Trophoblast cell (in vitro differentiated cells and primary cell): ENCODE data around the gene C17orf50.

Source experiments
- DNase-seq, 2 donors: peaks; one replicate each; pipeline ENCODE4 v3.0.0-alpha.2; 2016
- H2AFZ ChIP-seq: 2 replicates; pipeline ENCODE4 v1.6.1; 2013; ENCODE audit warnings: low read length, moderate library complexity, mild to moderate bottlenecking; ENCODE audit not compliant: insufficient read depth, poor library complexity
- H2AK5ac ChIP-seq: 2 replicates; pipeline ENCODE4 v1.6.1; 2013; ENCODE audit warnings: mild to moderate bottlenecking, low read length
- H2BK120ac ChIP-seq: 2 replicates; pipeline ENCODE4 v1.6.1; 2013; ENCODE audit warnings: low read length, mild to moderate bottlenecking, moderate library complexity; ENCODE audit not compliant: insufficient read depth, poor library complexity
- H2BK12ac ChIP-seq: 2 replicates; pipeline ENCODE4 v1.6.1; 2013; ENCODE audit warnings: mild to moderate bottlenecking, low read length, moderate library complexity
- H2BK5ac ChIP-seq: 2 replicates; pipeline ENCODE4 v1.6.1; 2013; ENCODE audit warnings: low read length, low read depth, moderate library complexity, mild to moderate bottlenecking; ENCODE audit not compliant: poor library complexity
- H3K14ac ChIP-seq: 2 replicates; pipeline ENCODE4 v1.6.1; 2013; ENCODE audit warnings: mild to moderate bottlenecking, low read length
- H3K18ac ChIP-seq: 2 replicates; pipeline ENCODE4 v1.6.1; 2013; ENCODE audit warnings: mild to moderate bottlenecking, low read length
- H3K23ac ChIP-seq: 2 replicates; pipeline ENCODE4 v1.6.1; 2013; ENCODE audit warnings: low read length
- H3K27ac ChIP-seq: 2 replicates; pipeline ENCODE4 v1.5.1; 2013; ENCODE audit warnings: low read depth, mild to moderate bottlenecking, inconsistent platforms, low read length, moderate library complexity
- H3K27me3 ChIP-seq: 2 replicates; pipeline ENCODE4 v1.6.1; 2013; ENCODE audit warnings: inconsistent platforms, mild to moderate bottlenecking, low read length, moderate library complexity; ENCODE audit not compliant: insufficient read depth
- H3K36me3 ChIP-seq, 2 experiments: 1 replicate in 1 of 2; 2 replicates in 1 of 2; pipeline ENCODE4 v1.6.1; 2013; ENCODE audit warnings: low read length in 2 of 2, mild to moderate bottlenecking in 2 of 2, moderate library complexity in 1 of 2; ENCODE audit not compliant: insufficient read depth in 2 of 2, control insufficient read depth in 1 of 2
- H3K4ac ChIP-seq: 2 replicates; pipeline ENCODE4 v1.6.1; 2013; ENCODE audit warnings: low read depth, mild to moderate bottlenecking, low read length, moderate library complexity
- H3K4me1 ChIP-seq, 2 experiments: 1 replicate in 1 of 2; 2 replicates in 1 of 2; pipeline ENCODE4 v1.6.1; 2013; ENCODE audit warnings: low read length in 2 of 2, mild to moderate bottlenecking in 2 of 2, moderate library complexity in 1 of 2; ENCODE audit not compliant: insufficient read depth in 2 of 2, control insufficient read depth in 1 of 2
- H3K4me2 ChIP-seq: 2 replicates; pipeline ENCODE4 v1.6.1; 2013; ENCODE audit warnings: inconsistent platforms, mild to moderate bottlenecking, low read length, moderate library complexity
- H3K4me3 ChIP-seq: 2 replicates; pipeline ENCODE4 v1.5.1; 2013; ENCODE audit warnings: mild to moderate bottlenecking, low read depth, low read length, inconsistent platforms
- H3K79me1 ChIP-seq: one replicate; pipeline ENCODE4 v1.6.1; 2013; ENCODE audit warnings: low read length
- H3K79me2 ChIP-seq: 2 replicates; pipeline ENCODE4 v1.6.1; 2013; ENCODE audit warnings: low read length, mild to moderate bottlenecking; ENCODE audit not compliant: control insufficient read depth, insufficient read depth, poor library complexity
- H3K9ac ChIP-seq: 2 replicates; pipeline ENCODE4 v1.6.1; 2013; ENCODE audit warnings: mild to moderate bottlenecking, low read length
- H3K9me3 ChIP-seq: 2 replicates; pipeline ENCODE4 v1.6.1; 2013; ENCODE audit warnings: low read depth, mild to moderate bottlenecking, control low read depth, inconsistent platforms, low read length; ENCODE audit not compliant: insufficient read depth
- H4K12ac ChIP-seq: 2 replicates; pipeline ENCODE4 v1.6.1; 2013; ENCODE audit warnings: low read depth, mild to moderate bottlenecking, low read length, moderate library complexity
- H4K8ac ChIP-seq: 2 replicates; pipeline ENCODE4 v1.6.1; 2013; ENCODE audit warnings: low read depth, mild to moderate bottlenecking, low read length, moderate library complexity
- H4K91ac ChIP-seq: one replicate; pipeline ENCODE4 v1.6.1; 2013; ENCODE audit warnings: low read depth, mild to moderate bottlenecking, low read length, moderate library complexity
- WGBS: extraction: QIAGEN DNeasy Blood & Tissue Kit; methylation state at CpG from one replicate; pipeline ENCODE4 v1.1.7; 2013; ENCODE audit warnings: missing lambda C conversion rate; ENCODE audit not compliant: insufficient read length, insufficient coverage; ENCODE audit errors: extremely low coverage; 5-methylcytosine and 5-hydroxymethylcytosine counted together

The C17orf50 gene

DNA sequence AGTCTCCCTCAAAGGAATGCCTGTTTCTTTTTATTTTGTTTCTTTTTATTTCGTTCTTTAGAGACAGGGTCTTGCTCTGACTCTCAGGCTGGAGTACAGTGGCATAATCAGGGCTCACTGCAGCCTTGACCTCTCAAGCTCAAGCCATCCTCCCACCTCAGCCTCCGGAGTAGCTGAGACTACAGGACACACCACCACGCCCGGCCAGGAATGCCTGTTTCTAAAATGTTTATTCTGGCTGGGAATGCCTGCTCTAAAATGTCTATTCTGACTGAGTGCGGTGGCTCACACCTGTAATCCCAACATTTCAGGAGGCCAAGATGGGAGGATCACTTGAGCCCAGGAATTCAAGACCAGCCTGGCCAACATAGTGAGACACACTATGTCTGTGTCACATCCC is 37.2 kb downstream of the C17orf50 start:
- no peaks in the 10 kb centered on the region for H3K9me3 ChIP-seq
- H3K4me3 ChIP-seq = no peak overlapping the region
- no peak overlapping the region for H2BK5ac ChIP-seq
- peaks cover 4% of the 10 kb centered on the region for H3K79me1 ChIP-seq
- no peak overlapping the region for H2AFZ ChIP-seq
- WGBS = no CpG with 5 or more reads among the region's 5 CpGs
- H4K8ac ChIP-seq = no peak overlapping the region
- H3K36me3 ChIP-seq = no peaks in the 10 kb centered on the region
- no peak overlapping the region for H2BK12ac ChIP-seq
- no peak overlapping the region for H2BK120ac ChIP-seq
- H3K23ac ChIP-seq = no peak overlapping the region
- H3K79me2 ChIP-seq = no peaks in the 10 kb centered on the region
- no peak overlapping the region for H3K27ac ChIP-seq
- H2AK5ac ChIP-seq = no peak overlapping the region
- H4K91ac ChIP-seq = no peak overlapping the region
- H3K27me3 ChIP-seq = peaks cover 2% of the 10 kb centered on the region
- H4K12ac ChIP-seq = no peak overlapping the region
- no peak overlapping the region for H3K14ac ChIP-seq
- no peak overlapping the region for H3K9ac ChIP-seq
- DNase-seq = no peak
- H3K18ac ChIP-seq = no peak overlapping the region
- H3K4me2 ChIP-seq = no peak overlapping the region
- H3K4me1 ChIP-seq = peaks cover 16 to 17% of the 10 kb centered on the region in 2 experiments
- no peak overlapping the region for H3K4ac ChIP-seq

DNA sequence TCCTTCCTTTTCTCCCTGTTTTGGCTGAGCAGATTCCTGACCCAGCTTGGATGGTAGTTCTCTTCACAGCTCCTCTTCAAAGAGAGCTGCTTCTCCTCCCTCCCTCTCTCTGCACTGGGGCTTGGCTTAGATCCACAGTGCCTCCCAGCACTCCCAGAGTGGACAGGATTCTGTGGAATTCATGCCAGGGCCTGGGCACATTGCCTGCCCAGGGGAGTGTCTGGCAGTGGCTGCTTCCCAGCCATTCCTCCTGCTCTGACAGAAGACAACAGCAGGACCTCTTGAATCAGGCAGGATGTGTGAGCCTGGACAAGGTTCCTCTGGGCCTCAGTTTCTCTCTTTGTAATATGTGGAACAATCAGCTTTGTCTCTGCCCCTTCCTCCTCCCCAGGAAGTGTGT is 39.3 kb downstream of the C17orf50 start:
- Histone ChIP-seq H3K9ac (no peak overlapping the region), H3K79me2 (no peaks in the 10 kb centered on the region), H3K79me1 (peaks cover 4% of the 10 kb centered on the region), H4K91ac (peak overlapping the region; percentile 54), H3K27ac (no peak overlapping the region), H2AFZ (no peak overlapping the region), H2BK12ac (peak overlapping the region; percentile 82), H3K4me3 (no peak overlapping the region), H2BK120ac (no peak overlapping the region), H3K23ac (no peak overlapping the region), H3K14ac (no peak overlapping the region), H3K36me3 (no peaks in the 10 kb centered on the region), H3K9me3 (no peaks in the 10 kb centered on the region), H4K12ac (no peak overlapping the region), H2BK5ac (no peak overlapping the region), H4K8ac (no peak overlapping the region), H3K27me3 (peaks cover 2% of the 10 kb centered on the region), H2AK5ac (peak overlapping the region; percentile 57), H3K4ac (no peak overlapping the region), H3K4me1 (peaks cover 9 to 15% of the 10 kb centered on the region in 2 experiments), H3K4me2 (no peak overlapping the region), H3K18ac (no peak overlapping the region)
- DNase-seq = no peak

DNA sequence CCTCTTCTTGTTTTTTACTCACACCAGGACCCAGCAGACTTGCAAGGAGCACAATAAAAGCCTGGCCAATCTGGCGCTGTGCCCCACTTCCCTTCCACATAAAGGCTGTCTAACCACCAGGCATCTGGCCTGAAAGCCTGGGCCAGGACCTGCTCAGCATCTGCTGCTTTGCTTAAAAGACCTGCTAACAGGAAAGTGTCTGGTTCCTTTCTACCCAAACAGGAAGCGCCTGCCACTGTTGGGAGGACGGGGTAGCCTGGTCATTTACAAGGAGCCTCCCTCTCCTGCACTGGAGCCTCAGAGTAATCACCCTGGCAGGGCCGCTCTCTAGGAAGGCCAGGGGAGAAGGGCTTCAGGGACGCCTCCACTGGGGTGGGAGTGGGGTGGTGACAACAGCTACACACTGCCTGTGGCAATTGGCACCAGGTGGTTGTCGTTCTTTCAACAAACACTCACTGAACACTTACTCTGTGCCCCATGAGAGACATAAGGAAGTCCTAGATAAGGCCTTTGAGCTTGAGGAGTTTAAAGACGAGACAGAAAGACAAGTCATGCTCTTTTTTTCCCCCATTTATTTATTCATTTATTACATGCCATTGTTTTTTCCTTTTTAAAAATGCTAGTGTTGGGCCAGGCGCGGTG is 41.0 kb downstream of the C17orf50 start:
- Histone ChIP-seq H2AFZ (no peak overlapping the region), H2AK5ac (no peak overlapping the region), H3K4me2 (peak overlapping the region; percentile 17), H2BK120ac (no peak overlapping the region), H3K27me3 (no peaks in the 10 kb centered on the region), H2BK12ac (no peak overlapping the region), H4K8ac (no peak overlapping the region), H4K91ac (no peak overlapping the region), H2BK5ac (no peak overlapping the region), H3K4me1 (peaks cover 9 to 12% of the 10 kb centered on the region in 2 experiments), H3K9ac (no peak overlapping the region), H4K12ac (no peak overlapping the region), H3K4ac (no peak overlapping the region), H3K14ac (no peak overlapping the region), H3K27ac (peak overlapping the region; percentile 44), H3K9me3 (peaks cover 1% of the 10 kb centered on the region), H3K79me1 (no peaks in the 10 kb centered on the region), H3K36me3 (no peaks in the 10 kb centered on the region), H3K4me3 (no peak overlapping the region), H3K79me2 (no peaks in the 10 kb centered on the region), H3K23ac (no peak overlapping the region), H3K18ac (no peak overlapping the region)
- WGBS = no CpG with 5 or more reads among the region's 9 CpGs
- DNase-seq = no peak

DNA sequence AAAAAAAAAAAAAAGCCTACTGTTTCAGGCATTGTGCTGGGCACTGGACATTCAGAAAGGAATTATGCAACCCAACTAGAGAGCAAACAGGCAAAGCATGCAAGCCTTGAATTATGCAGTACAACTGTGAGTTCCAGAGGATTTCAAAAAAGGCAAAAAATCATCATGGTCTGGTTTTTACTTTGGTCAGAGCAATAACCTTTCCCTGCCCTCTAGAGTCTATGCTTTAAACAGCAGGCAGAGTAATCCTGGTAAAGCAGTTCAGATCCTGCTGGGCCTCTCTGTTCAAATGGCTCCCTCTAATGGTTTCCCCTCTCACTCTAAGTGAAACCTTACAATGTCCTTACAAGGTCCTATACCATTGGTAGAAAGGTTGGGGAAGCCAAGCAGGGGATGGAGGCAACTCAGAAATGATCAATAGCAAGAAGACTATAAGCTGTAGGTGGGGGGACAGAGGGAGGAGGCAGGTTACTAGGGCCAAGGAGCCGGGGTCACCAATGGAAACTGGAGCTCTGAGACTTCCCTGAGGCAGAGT is 44.0 kb downstream of the C17orf50 start:
- no peak overlapping the region for H3K4me3 ChIP-seq
- no peak overlapping the region for H2AFZ ChIP-seq
- H3K4me2 ChIP-seq = no peak overlapping the region
- peaks cover 6% of the 10 kb centered on the region for H3K79me1 ChIP-seq
- no peak overlapping the region for H3K9ac ChIP-seq
- no peak overlapping the region for H2BK12ac ChIP-seq
- H2AK5ac ChIP-seq = no peak overlapping the region
- no peak overlapping the region for H4K8ac ChIP-seq
- H3K27me3 ChIP-seq = no peaks in the 10 kb centered on the region
- no peak overlapping the region for H2BK5ac ChIP-seq
- H3K27ac ChIP-seq = no peak overlapping the region
- no peak overlapping the region for H3K14ac ChIP-seq
- no peak overlapping the region for H3K18ac ChIP-seq
- peaks cover 4% of the 10 kb centered on the region for H3K79me2 ChIP-seq
- no peak overlapping the region for H4K12ac ChIP-seq
- H3K4ac ChIP-seq = no peak overlapping the region
- peak; percentile 66 to 96 for DNase-seq
- no peak overlapping the region for H3K23ac ChIP-seq
- peaks cover 12% of the 10 kb centered on the region in 2 experiments for H3K4me1 ChIP-seq
- no peaks in the 10 kb centered on the region for H3K36me3 ChIP-seq
- H2BK120ac ChIP-seq = no peak overlapping the region
- WGBS = no CpG with 5 or more reads among the region's 1 CpG
- no peak overlapping the region for H4K91ac ChIP-seq
- peaks cover 1% of the 10 kb centered on the region for H3K9me3 ChIP-seq
